Stimulated activated naive B cell treated with anti-CD40 and anti-IgM and Interleukin-4, amounts not matched to agents 10 μg/mL and 1 μg/mL and 100 μg/mL, for 72 hours (primary cell): Measurements from ENCODE around the gene JPT2.

Experiments
- ATAC-seq, 2 donors: fragments of 150-1000 bp; cut with Tn5 transposase; replicated peaks; 2 replicates each; pipeline ENCODE4 v1.10.0; 2021; ENCODE audit warnings: moderate library complexity in 1 of 2
- DNase-seq: peaks from one replicate; pipeline ENCODE4 v3.0.0; 2021
- H3K27ac Mint-ChIP-seq: one replicate; pipeline ENCODE4 v1.8.0; 2022; ENCODE audit warnings: mild to moderate bottlenecking, mixed read lengths
- H3K27me3 Mint-ChIP-seq, 2 donors: one replicate each; pipeline ENCODE4 v1.8.0; 2022; ENCODE audit warnings: mixed read lengths in 2 of 2
- H3K36me3 Mint-ChIP-seq, 2 donors: one replicate each; pipeline ENCODE4 v1.8.0; 2022; ENCODE audit warnings: mixed read lengths in 2 of 2, mild to moderate bottlenecking in 1 of 2
- H3K4me1 Mint-ChIP-seq, 2 donors: one replicate each; pipeline ENCODE4 v1.8.0; 2022; ENCODE audit warnings: mixed read lengths in 2 of 2, mild to moderate bottlenecking in 1 of 2
- H3K4me3 Mint-ChIP-seq, 2 donors: one replicate each; pipeline ENCODE4 v1.8.0; 2022; ENCODE audit warnings: mild to moderate bottlenecking in 2 of 2, mixed read lengths in 2 of 2, moderate library complexity in 1 of 2
- H3K9me3 Mint-ChIP-seq, 2 donors: one replicate each; pipeline ENCODE4 v1.8.0; 2022; ENCODE audit warnings: mixed read lengths in 2 of 2, mild to moderate bottlenecking in 1 of 2

JPT2 gene

GRCh38 chr16:1677942-1678499 lies at the start of gene JPT2:
TSS of gene JPT2 (plus strand) at chr16:1678279. CDS start at chr16:1678313, 34 bp downstream.
- peak within 1 kb of the TSS; percentile 92 for H3K27ac Mint-ChIP-seq
- no peaks in the 10 kb centered on the region for H3K9me3 Mint-ChIP-seq
- ATAC-seq = peak; percentile 97 to 98
- peak within 1 kb of the TSS; percentile 91 to 97 for H3K4me3 Mint-ChIP-seq
- H3K27me3 Mint-ChIP-seq = no peaks in the 10 kb centered on the region
- peak; percentile 95 for DNase-seq
- peaks cover 32 to 44% of the 10 kb centered on the region in 2 donors for H3K36me3 Mint-ChIP-seq
- H3K4me1 Mint-ChIP-seq = peaks cover 15 to 40% of the 10 kb centered on the region in 2 donors

- Mint-ChIP-seq H3K9me3 (no peaks in the 10 kb centered on the region), H3K27me3 (no peaks in the 10 kb centered on the region), H3K4me1 (peaks cover under 1 to 8% of the 10 kb centered on the region in 2 donors), H3K27ac (no peak overlapping the region), H3K4me3 (no peak overlapping the region), H3K36me3 (peaks cover 62 to 66% of the 10 kb centered on the region in 2 donors)
- no peak for ATAC-seq
- DNase-seq = no peak
These were observed 47.4 kb upstream of the JPT2 start for GRCh38 chr16:1630450-1631213.

GRCh38 chr16:1631230-1631629 lies 46.8 kb upstream of the JPT2 start:
- Mint-ChIP-seq H3K27ac (no peak overlapping the region), H3K36me3 (peaks cover 64 to 66% of the 10 kb centered on the region in 2 donors), H3K27me3 (no peaks in the 10 kb centered on the region), H3K4me3 (no peak overlapping the region), H3K9me3 (no peaks in the 10 kb centered on the region), H3K4me1 (peaks cover 4 to 8% of the 10 kb centered on the region in 2 donors)
- DNase-seq (no peak), ATAC-seq (no peak)

- Mint-ChIP-seq H3K4me1 (peaks cover 4 to 8% of the 10 kb centered on the region in 2 donors), H3K27ac (no peak overlapping the region), H3K9me3 (no peaks in the 10 kb centered on the region), H3K36me3 (peaks cover 57 to 59% of the 10 kb centered on the region in 2 donors), H3K4me3 (no peak overlapping the region), H3K27me3 (no peaks in the 10 kb centered on the region)
- DNase-seq = no peak
- no peak for ATAC-seq
These were observed 46.0 kb upstream of the JPT2 start for GRCh38 chr16:1631931-1632637.

- Mint-ChIP-seq H3K36me3 (peaks cover 53 to 56% of the 10 kb centered on the region in 2 donors), H3K27ac (no peak overlapping the region), H3K9me3 (no peaks in the 10 kb centered on the region), H3K4me1 (peaks cover 4 to 5% of the 10 kb centered on the region in 2 donors), H3K4me3 (no peak overlapping the region), H3K27me3 (no peaks in the 10 kb centered on the region)
- ATAC-seq (no peak), DNase-seq (no peak)
These were observed 45.5 kb upstream of the JPT2 start for GRCh38 chr16:1632638-1632970.

GRCh38 chr16:1633310-1633709 lies 44.8 kb upstream of the JPT2 start:
- Mint-ChIP-seq H3K36me3 (peaks cover 57 to 63% of the 10 kb centered on the region in 2 donors), H3K4me3 (no peak overlapping the region), H3K4me1 (peaks cover 4 to 5% of the 10 kb centered on the region in 2 donors), H3K9me3 (no peaks in the 10 kb centered on the region), H3K27me3 (no peaks in the 10 kb centered on the region), H3K27ac (no peak overlapping the region)
- ATAC-seq (no peak), DNase-seq (no peak)

GRCh38 chr16:1634541-1634940 lies 43.5 kb upstream of the JPT2 start:
- DNase-seq = no peak
- Mint-ChIP-seq H3K4me1 (peaks cover 3 to 4% of the 10 kb centered on the region in 2 donors), H3K27me3 (no peaks in the 10 kb centered on the region), H3K4me3 (no peak overlapping the region), H3K27ac (no peak overlapping the region), H3K9me3 (no peaks in the 10 kb centered on the region), H3K36me3 (peaks cover 57 to 67% of the 10 kb centered on the region in 2 donors)
- no peak for ATAC-seq

- ATAC-seq = no peak
- no peaks in the 10 kb centered on the region for H3K27me3 Mint-ChIP-seq
- H3K4me3 Mint-ChIP-seq = no peak overlapping the region
- peaks cover 3 to 4% of the 10 kb centered on the region in 2 donors for H3K4me1 Mint-ChIP-seq
- H3K9me3 Mint-ChIP-seq = no peaks in the 10 kb centered on the region
- peaks cover 56 to 68% of the 10 kb centered on the region in 2 donors for H3K36me3 Mint-ChIP-seq
- no peak for DNase-seq
- H3K27ac Mint-ChIP-seq = no peak overlapping the region
These were observed 43.0 kb upstream of the JPT2 start for GRCh38 chr16:1635070-1635469.

- H3K36me3 Mint-ChIP-seq = peaks cover 56 to 74% of the 10 kb centered on the region in 2 donors
- H3K4me3 Mint-ChIP-seq = no peak overlapping the region
- no peak overlapping the region for H3K27ac Mint-ChIP-seq
- ATAC-seq (no peak), DNase-seq (no peak)
- no peaks in the 10 kb centered on the region for H3K27me3 Mint-ChIP-seq
- H3K9me3 Mint-ChIP-seq = no peaks in the 10 kb centered on the region
- peaks cover 3 to 10% of the 10 kb centered on the region in 2 donors for H3K4me1 Mint-ChIP-seq
These were observed 40.6 kb upstream of the JPT2 start for GRCh38 chr16:1637526-1637925.

- DNase-seq (no peak), ATAC-seq (no peak)
- H3K36me3 Mint-ChIP-seq = peaks cover 57 to 76% of the 10 kb centered on the region in 2 donors
- no peak overlapping the region for H3K27ac Mint-ChIP-seq
- peaks cover 5 to 13% of the 10 kb centered on the region in 2 donors for H3K4me1 Mint-ChIP-seq
- no peak overlapping the region for H3K4me3 Mint-ChIP-seq
- H3K27me3 Mint-ChIP-seq = no peaks in the 10 kb centered on the region
- H3K9me3 Mint-ChIP-seq = no peaks in the 10 kb centered on the region
These were observed 39.3 kb upstream of the JPT2 start for GRCh38 chr16:1638757-1639156.

- Mint-ChIP-seq H3K4me1 (peaks cover 10 to 18% of the 10 kb centered on the region in 2 donors), H3K9me3 (no peaks in the 10 kb centered on the region), H3K4me3 (no peak overlapping the region), H3K36me3 (peaks cover 57 to 76% of the 10 kb centered on the region in 2 donors), H3K27me3 (no peaks in the 10 kb centered on the region), H3K27ac (no peak overlapping the region)
- ATAC-seq (no peak), DNase-seq (no peak)
These were observed 38.8 kb upstream of the JPT2 start for GRCh38 chr16:1639282-1639681.

- peaks cover 14 to 24% of the 10 kb centered on the region in 2 donors for H3K4me1 Mint-ChIP-seq
- peaks cover 55 to 76% of the 10 kb centered on the region in 2 donors for H3K36me3 Mint-ChIP-seq
- H3K27me3 Mint-ChIP-seq = no peaks in the 10 kb centered on the region
- ATAC-seq (no peak), DNase-seq (no peak)
- H3K9me3 Mint-ChIP-seq = no peaks in the 10 kb centered on the region
- H3K4me3 Mint-ChIP-seq = no peak overlapping the region
- H3K27ac Mint-ChIP-seq = no peak overlapping the region
These were observed 38.2 kb upstream of the JPT2 start for GRCh38 chr16:1639860-1640259.

GRCh38 chr16:1640261-1640941 lies 37.7 kb upstream of the JPT2 start:
- peaks cover 56 to 81% of the 10 kb centered on the region in 2 donors for H3K36me3 Mint-ChIP-seq

GRCh38 chr16:1641261-1641660 lies 36.8 kb upstream of the JPT2 start:
- Mint-ChIP-seq H3K36me3 (peaks cover 58 to 83% of the 10 kb centered on the region in 2 donors), H3K4me3 (no peak overlapping the region), H3K27ac (no peak overlapping the region), H3K27me3 (no peaks in the 10 kb centered on the region), H3K9me3 (no peaks in the 10 kb centered on the region), H3K4me1 (peaks cover 23 to 34% of the 10 kb centered on the region in 2 donors)
- DNase-seq (no peak), ATAC-seq (no peak)

More at GRCh38 chr16:1640261-1640941, 37.7 kb upstream of the JPT2 start:
- H3K4me3 Mint-ChIP-seq = no peak overlapping the region
- H3K27me3 Mint-ChIP-seq = no peaks in the 10 kb centered on the region
- peaks cover 15 to 29% of the 10 kb centered on the region in 2 donors for H3K4me1 Mint-ChIP-seq
- ATAC-seq (no peak), DNase-seq (no peak)
- no peaks in the 10 kb centered on the region for H3K9me3 Mint-ChIP-seq
- H3K27ac Mint-ChIP-seq = peak overlapping the region; percentile 65
